Measurements from ENCODE around the gene TMEM242.

The TMEM242 gene

DNA sequence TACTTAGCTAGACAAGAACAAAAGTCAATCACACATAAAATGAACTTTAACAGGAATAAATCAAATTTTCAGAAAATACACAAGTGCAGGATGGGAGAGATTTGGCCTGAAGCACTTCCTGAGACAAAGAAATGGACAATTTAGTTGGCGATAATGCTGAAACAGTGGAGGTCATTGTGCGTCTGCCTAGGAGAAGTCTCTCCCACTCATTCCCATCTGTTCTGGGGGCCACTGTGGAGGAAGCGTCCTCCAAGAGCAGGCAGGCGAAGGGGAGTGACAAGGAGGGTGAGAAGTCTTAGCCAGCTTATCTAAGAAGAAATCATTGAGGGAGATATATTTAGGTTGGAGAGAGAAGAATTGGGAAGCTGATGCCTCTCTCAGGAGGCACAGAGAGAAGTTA, 10.2 kb upstream of the TMEM242 start:
- Mint-ChIP-seq H3K27me3 (peaks cover 45% of the 10 kb centered on the region), H3K27ac (no peak overlapping the region), H3K36me3 (ENCODE audit: low read depth) (no peaks in the 10 kb centered on the region), H3K4me3 (no peak overlapping the region), H3K9me3 (no peaks in the 10 kb centered on the region), H3K4me1 (ENCODE audit: low read depth) (peaks cover 2% of the 10 kb centered on the region)
- DNase-seq: no peak

DNA sequence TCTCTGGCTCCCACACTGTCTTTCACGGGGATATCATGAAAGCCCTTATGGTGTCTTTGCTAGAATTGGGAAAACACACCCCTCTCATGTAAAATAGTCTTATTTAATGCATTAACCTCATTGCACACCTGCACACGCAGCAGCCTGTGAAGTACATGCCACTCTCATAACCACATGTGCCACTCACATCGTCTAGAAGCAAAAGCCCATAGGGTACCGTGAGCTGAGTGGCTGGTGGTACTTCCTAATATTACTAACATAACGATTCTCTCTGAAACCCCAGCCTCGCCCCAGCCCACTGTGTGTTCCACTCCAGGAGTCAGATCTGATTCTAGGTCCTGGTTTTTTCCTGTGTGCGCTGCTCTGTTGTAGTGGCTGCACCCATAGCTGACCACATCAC, 9.5 kb upstream of the TMEM242 start:
- no peak overlapping the region for H3K4me3 Mint-ChIP-seq
- no peak overlapping the region for H3K27ac Mint-ChIP-seq
- H3K27me3 Mint-ChIP-seq: peaks cover 45% of the 10 kb centered on the region

DNA sequence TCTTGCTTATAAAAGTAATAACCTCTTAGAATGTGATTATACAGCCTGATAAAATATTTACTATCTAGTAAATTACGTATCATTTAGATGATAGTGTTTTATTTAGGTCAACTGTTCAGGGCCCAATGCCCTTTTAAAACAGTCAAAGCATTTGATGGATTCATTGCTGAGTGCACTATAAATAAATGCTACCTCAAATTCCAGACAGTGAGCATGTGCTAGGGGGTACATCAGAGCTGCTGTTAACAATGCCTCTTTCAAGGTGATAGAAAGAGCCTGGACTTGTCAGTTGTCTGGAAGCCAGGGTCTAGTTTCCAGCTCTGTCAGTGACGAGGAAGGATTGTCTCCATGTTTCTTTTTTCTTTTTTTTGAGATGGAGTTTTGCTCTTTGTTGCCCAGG, 7.5 kb upstream of the TMEM242 start:
- no peak for DNase-seq
- Mint-ChIP-seq H3K4me1 (ENCODE audit: low read depth) (peaks cover 17% of the 10 kb centered on the region), H3K9me3 (no peaks in the 10 kb centered on the region), H3K36me3 (ENCODE audit: low read depth) (no peaks in the 10 kb centered on the region), H3K27ac (no peak overlapping the region), H3K27me3 (peaks cover 47% of the 10 kb centered on the region), H3K4me3 (no peak overlapping the region)

More for the DNA sequence above, 9.5 kb upstream of the TMEM242 start:
- H3K36me3 Mint-ChIP-seq (ENCODE audit: low read depth): no peaks in the 10 kb centered on the region
- H3K9me3 Mint-ChIP-seq: no peaks in the 10 kb centered on the region
- no peak for DNase-seq
- peaks cover 7% of the 10 kb centered on the region for H3K4me1 Mint-ChIP-seq (ENCODE audit: low read depth)

DNA sequence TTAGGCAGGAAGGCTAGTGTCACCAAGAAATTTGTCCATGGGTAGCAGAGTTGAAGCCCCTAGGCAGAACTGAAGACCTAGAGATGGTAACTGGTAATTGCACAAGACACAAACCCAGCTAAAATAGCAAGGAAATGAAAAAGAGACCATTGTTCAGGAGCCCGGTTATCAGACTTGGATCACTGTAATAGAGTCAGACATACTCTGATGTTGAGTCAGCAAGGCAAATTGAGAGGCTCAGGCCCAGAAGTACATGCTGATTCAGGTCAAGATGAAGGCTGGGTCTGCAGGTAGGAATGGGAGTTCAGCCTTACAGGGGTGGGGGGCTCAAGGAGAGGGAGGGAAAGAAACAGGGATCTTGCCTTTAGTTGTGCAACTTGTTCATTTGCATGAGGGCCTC, 6.5 kb upstream of the TMEM242 start:
- Mint-ChIP-seq H3K4me3 (no peak overlapping the region), H3K4me1 (ENCODE audit: low read depth) (peaks cover 22% of the 10 kb centered on the region), H3K36me3 (ENCODE audit: low read depth) (no peaks in the 10 kb centered on the region), H3K27me3 (peaks cover 53% of the 10 kb centered on the region), H3K9me3 (no peaks in the 10 kb centered on the region), H3K27ac (no peak overlapping the region)
- no peak for DNase-seq

DNA sequence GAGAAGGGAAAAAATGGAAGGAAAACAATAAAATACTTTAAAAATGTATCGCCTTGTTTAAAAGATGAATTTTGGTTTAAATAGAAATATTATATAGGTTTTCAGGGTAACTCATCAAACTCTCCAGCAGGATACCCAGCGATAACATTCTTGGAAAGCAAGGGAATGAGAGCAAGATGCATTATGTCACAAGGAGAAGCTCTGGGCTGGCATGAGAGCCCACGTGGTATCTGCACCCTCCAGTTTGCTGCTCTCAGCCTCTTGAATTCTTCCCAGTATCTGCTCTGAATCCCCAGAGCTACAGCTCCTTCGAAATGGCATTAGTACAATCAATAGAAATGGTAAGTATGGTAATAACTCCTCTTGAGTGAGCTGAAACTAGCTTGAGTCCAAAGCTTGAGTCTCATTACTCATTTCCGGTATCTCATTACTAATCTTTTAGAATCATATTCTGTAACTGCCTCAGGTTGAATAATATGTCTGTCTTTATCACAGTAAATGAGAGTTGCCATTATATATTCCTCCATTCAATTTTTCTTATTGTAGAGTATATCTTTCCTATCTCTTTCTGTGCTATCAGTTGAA, 4.9 kb upstream of the TMEM242 start:
- no peak overlapping the region for H3K27ac Mint-ChIP-seq
- peaks cover 3% of the 10 kb centered on the region for H3K36me3 Mint-ChIP-seq (ENCODE audit: low read depth)
- H3K9me3 Mint-ChIP-seq: no peaks in the 10 kb centered on the region
- DNase-seq: no peak
- H3K4me1 Mint-ChIP-seq (ENCODE audit: low read depth): peaks cover 32% of the 10 kb centered on the region
- H3K4me3 Mint-ChIP-seq: no peak overlapping the region
- peaks cover 48% of the 10 kb centered on the region for H3K27me3 Mint-ChIP-seq

DNA sequence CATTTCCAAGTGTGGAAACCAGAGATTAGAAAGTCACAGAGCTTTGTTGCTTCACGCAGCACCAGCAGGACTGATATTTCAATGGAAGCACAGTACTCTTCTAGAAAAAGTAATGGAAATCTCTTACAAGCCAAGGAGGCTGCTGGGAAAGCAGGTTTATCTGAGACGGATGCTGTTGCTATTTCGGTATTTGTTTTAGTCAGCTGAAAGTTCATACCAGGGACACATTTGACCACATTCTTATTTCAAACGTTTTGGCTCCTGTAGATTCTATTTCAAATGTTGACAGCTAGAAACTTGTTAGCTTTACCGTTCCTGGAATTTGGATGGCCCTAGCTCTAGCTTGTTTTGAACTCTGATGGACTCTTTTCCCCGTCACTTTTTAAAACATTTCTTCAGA, 3.7 kb upstream of the TMEM242 start:
- H3K36me3 Mint-ChIP-seq (ENCODE audit: low read depth): peaks cover 10% of the 10 kb centered on the region
- no peak overlapping the region for H3K4me3 Mint-ChIP-seq
- DNase-seq: no peak
- peaks cover 36% of the 10 kb centered on the region for H3K4me1 Mint-ChIP-seq (ENCODE audit: low read depth)
- H3K9me3 Mint-ChIP-seq: no peaks in the 10 kb centered on the region
- peaks cover 39% of the 10 kb centered on the region for H3K27me3 Mint-ChIP-seq
- no peak overlapping the region for H3K27ac Mint-ChIP-seq

DNA sequence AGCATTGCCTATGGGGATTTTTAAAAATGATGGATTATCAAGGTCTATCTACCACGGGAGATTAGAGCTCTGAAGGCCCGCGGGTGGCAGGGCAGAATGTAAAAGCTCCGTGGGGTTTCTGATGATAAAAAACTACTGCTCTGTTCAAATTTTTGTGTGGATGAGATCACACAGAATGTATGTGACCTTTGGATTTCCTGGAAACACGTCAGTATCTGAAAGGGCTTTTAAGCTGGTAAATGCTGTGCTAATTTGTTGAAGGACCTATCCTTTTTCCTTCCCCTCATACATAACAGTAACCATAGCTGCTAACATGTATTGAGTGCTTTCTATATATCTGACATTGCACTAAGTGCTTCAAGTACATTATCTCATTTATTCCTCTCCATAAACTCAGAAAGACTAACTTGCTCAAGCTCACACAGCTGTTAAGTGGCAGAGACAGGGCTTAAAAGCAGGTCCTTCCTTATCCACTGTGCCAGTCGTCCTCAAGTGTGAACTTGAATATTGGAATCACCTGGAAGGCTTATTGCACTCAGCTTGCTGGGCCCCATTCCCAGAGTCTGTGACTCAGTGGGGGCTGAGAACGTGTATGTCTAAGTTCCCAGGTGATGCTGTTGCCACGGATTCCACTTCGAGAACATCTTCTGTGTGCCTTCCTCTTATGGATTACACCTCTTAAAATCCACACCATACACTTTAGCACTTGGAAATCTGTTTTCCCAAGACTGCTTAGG, 1.9 kb upstream of the TMEM242 start:
- Mint-ChIP-seq H3K27ac (no peak overlapping the region), H3K36me3 (ENCODE audit: low read depth) (peaks cover 16% of the 10 kb centered on the region), H3K4me1 (ENCODE audit: low read depth) (peaks cover 42% of the 10 kb centered on the region), H3K4me3 (peak overlapping the region; percentile 26), H3K9me3 (no peaks in the 10 kb centered on the region), H3K27me3 (peaks cover 36% of the 10 kb centered on the region)
- DNase-seq: no peak

DNA sequence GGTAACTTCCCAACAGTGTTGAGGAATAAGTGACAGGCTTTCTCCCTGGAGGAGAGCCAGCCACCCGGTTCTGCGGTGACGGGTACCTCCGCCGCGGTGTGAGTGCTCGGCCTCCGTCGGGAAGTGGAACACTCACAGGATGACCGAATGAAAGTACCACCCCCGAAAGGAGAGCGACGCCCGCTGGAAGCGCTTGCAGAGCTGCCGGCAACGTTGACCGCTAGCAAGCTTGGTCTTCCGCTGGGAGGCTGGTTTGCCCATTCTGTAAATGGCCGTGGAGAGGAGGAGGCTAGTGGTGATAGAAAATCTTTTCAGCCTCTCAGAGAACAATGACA, 614 bp upstream of the TMEM242 start:
- Mint-ChIP-seq H3K4me3 (peak overlapping the region; percentile 99), H3K27ac (peak overlapping the region; percentile 95), H3K4me1 (ENCODE audit: low read depth) (peaks cover 42% of the 10 kb centered on the region), H3K27me3 (peaks cover 36% of the 10 kb centered on the region), H3K9me3 (no peaks in the 10 kb centered on the region), H3K36me3 (ENCODE audit: low read depth) (peaks cover 26% of the 10 kb centered on the region)
- DNase-seq: peak; percentile 65

DNA sequence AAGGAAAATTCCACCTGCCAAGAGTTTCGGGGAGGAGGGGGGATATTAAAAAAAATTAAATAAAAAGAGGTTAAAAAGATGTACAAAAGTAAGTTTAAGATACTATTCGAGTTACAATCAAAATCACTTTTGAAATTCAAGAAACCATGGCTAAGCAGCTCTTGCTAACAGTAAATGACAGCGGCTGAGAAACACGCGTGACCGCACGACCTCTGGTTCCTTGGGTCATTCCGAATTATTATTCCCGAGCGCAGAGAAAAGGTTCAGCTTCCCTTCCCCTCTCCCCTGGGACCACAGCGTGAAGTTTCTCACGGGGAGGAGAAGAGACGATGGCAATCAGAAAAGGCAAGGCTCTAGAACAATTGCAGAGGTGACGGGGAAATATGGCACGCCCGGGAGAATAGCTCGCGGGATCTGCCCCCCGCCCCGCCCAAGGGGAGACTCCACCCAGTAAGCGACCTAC, 496 bp downstream of the TMEM242 start:
- H3K4me1 Mint-ChIP-seq (ENCODE audit: low read depth): peaks cover 35% of the 10 kb centered on the region
- peaks cover 30% of the 10 kb centered on the region for H3K27me3 Mint-ChIP-seq
- peaks cover 33% of the 10 kb centered on the region for H3K36me3 Mint-ChIP-seq (ENCODE audit: low read depth)
- DNase-seq: no peak
- peak overlapping the region; percentile 99 for H3K4me3 Mint-ChIP-seq
- H3K27ac Mint-ChIP-seq: peak overlapping the region; percentile 95
- no peaks in the 10 kb centered on the region for H3K9me3 Mint-ChIP-seq

DNA sequence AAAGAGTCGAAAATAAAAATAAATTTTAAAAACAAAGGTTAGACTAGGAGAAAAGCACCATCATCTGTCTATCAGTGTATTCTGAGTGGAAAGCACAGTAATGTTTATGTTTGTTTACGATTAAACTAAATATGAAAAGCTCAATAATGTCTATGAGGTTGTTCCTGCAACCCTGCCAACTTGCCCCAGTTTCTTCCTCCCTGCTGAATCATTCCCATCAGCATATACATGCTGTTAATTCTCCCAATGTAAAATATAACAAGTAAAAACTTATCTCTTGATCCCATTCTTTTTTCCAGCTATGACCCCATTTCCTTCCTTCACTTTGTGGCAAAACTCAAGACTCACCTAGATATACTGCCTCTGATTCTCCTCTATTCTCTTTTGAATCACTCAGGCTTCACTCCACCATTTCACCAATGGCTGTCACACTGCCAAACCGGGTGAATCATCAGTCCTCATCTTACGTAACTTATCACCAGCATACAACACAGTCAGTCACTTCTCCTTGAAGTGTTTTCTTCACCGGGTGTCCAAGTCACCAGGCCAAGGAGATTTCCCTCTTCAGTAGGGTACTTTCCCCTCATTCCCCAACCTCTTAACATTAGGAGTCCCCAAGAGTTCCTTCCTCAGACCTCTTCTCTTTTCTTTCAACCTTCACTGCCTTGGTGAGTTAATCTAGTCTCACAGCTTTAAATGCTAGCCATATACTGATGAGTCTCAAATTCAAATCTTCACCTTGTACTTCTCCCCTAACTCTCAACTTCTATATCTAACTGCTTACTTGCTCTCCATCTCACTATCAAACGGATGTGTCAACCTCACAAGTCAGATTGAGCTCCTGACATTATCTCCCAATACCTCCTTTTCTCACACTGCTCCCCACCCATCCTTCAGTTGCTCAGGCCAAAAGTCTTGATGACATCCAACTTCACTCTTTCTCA, 6.2 kb downstream of the TMEM242 start:
- DNase-seq: no peak
- Mint-ChIP-seq H3K27ac (peak overlapping the region; percentile 56), H3K36me3 (ENCODE audit: low read depth) (peaks cover 59% of the 10 kb centered on the region), H3K4me1 (ENCODE audit: low read depth) (peaks cover 23% of the 10 kb centered on the region), H3K4me3 (no peak overlapping the region), H3K9me3 (no peaks in the 10 kb centered on the region), H3K27me3 (no peaks in the 10 kb centered on the region)

DNA sequence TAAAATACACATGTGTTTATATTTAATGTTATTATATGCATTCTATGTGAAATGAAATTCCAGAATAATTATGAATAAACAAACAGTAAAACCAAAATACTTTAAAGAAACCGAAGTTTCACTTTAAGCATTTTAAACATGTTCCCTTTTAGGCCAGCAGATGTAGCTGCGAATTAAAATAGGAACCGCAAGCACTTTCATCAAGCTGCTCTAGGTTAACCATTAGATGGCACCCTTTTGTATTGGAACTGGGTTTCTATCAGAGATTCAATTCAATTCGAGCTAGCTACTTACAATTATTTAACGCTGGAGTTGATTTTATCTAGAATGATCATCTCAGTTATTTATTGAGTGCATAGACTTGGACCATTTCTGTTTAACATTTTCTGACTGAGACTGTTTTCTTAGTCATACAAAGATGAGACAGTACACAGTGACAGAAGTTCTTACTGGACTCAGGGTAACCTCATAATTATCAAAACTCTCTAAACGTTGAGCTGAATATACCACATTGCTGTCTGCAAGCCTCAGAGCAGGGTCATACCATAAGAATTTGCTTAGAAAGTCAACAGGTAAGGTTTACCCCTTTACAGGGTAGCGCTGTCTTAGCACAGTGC, 8.5 kb downstream of the TMEM242 start:
- DNase-seq: no peak
- Mint-ChIP-seq H3K4me3 (no peak overlapping the region), H3K36me3 (ENCODE audit: low read depth) (peaks cover 63% of the 10 kb centered on the region), H3K9me3 (no peaks in the 10 kb centered on the region), H3K27me3 (no peaks in the 10 kb centered on the region), H3K4me1 (ENCODE audit: low read depth) (peaks cover 18% of the 10 kb centered on the region), H3K27ac (no peak overlapping the region)

DNA sequence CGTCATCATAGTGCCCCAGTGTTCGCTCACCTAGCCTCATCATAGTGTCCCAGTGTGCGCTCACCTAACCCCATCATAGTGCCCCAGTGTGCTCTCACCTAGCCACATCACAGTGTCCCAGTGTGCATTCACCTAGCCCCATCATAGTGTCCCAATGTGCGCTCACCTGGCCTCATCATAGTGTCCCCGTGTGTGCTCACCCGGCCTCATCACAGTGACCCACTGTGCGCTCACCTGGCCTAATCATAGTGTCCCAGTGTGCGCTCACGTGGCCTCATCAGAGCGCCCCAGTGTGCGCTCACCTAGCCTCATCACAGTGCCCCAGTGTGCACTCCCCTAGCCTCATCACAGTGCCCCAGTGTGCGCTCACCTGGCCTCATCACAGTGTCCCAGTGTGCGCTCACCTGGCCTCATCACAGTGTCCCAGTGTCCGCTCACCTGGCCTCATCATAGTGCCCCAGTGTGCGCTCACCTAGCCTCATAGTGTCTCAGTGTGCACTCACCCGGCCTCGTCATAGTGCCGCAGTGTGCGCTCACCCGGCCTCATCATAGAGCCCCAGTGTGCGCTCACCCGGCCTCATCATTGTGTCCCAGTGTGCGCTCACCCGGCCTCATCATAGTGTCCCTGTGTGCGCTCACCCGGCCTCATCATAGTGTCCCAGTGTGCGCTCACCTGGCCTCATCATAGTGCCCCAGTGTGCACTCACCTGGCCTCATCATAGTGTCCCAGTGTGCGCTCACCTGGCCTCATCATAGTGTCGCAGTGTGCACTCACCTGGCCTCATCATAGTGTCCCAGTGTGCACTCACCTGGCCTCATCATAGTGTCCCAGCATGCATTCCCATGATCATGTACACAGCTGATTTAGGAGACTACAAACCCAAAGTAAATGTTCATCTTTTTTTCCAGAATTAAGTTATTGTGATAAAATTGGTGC, 9.5 kb downstream of the TMEM242 start:
- Mint-ChIP-seq H3K27me3 (no peaks in the 10 kb centered on the region), H3K4me1 (ENCODE audit: low read depth) (peaks cover 18% of the 10 kb centered on the region), H3K4me3 (no peak overlapping the region)

DNA sequence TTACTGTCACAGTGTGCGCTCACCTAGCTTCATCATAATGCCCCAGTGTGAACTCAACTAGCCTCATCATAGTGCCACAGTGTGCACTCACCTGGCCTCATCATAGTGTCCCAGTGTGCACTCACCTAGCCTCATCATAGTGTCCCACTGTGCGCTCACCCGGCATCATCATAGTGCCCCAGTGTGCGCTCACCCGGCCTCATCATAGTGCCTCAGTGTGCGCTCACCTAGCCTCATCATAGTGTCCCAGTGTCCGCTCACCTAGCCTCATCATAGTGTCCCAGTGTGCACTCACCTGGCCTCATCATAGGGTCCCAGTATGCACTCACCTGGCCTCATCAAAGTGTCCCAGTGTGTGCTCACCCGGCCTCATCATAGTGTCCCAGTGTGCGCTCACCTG, 10.6 kb downstream of the TMEM242 start:
- Mint-ChIP-seq H3K4me1 (ENCODE audit: low read depth) (peaks cover 17% of the 10 kb centered on the region), H3K27ac (no peak overlapping the region), H3K36me3 (ENCODE audit: low read depth) (peaks cover 46% of the 10 kb centered on the region), H3K4me3 (no peak overlapping the region), H3K9me3 (no peaks in the 10 kb centered on the region), H3K27me3 (no peaks in the 10 kb centered on the region)
- DNase-seq: no peak

More for the DNA sequence above, 9.5 kb downstream of the TMEM242 start:
- H3K9me3 Mint-ChIP-seq: no peaks in the 10 kb centered on the region
- DNase-seq: no peak
- no peak overlapping the region for H3K27ac Mint-ChIP-seq
- H3K36me3 Mint-ChIP-seq (ENCODE audit: low read depth): peaks cover 53% of the 10 kb centered on the region

Data from activated T-cell treated with anti-CD3 and anti-CD28 coated beads, Interleukin-2, amount 50 U/mL, for 24 hours (primary cell).